ENCODE results near the gene FAM228B. TPM values are rescaled to one million over a fixed set of nuclear protein-coding genes. Genes with fewer than 3 reads are reported as not detected.
A peak's percentile ranks its signal among the peaks of the same experiment; 100 is the strongest.

FAM228B gene
- total RNA-seq: 47.2 and 49.6 TPM in 2 replicates
- total RNA-seq (2013): 43.6 TPM
- 9.8 and 13.4 TPM in 2 replicates for polyA plus RNA-seq
- polyA minus RNA-seq: 8.9 and 11.5 TPM in 2 replicates

DNA sequence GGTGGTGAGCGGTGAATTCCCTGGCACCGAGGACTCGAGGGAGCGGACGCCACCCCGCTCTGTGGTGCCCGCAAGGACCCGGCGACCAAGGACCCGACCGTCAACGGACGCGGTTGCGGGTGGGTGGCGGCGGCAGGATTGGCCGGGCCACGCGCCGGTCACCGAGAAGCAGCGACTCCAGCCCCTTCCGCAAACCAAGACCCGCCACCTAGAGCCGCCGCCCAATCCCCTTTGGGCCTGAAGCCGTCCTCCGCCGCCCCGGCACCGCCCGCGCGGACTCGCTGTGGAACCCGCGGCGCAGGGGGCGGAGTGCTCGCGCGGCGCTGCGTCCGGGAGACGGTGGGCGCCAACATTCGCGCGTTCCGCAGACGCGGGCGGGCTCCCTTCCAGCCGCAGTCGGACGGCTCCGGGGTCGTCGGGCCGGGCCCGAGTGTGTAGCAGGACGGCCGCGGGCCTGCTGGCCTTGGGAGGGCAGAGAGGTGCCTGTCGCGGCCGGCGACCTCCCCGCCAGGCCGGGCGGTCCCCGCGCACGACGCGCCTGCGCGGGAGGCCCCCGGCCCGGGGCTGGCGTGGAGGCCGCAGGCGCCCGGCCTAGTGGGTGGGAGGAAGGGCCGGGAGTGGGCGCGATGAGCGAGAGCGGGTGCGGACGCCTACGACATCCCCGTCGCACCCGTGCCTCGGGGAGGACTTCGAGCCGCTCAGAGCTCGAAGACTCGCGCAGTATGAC is at the start of gene FAM228B, which contains the start of gene PFN4:
FAM228B (plus strand) TSS at position 275 of the 727 bp plus-strand sequence. CDS start 893 bp downstream, outside the sequence.
PFN4 (minus strand) TSS at position 140 of the 727 bp plus-strand sequence. CDS start 799 bp downstream, outside the sequence.
- Histone ChIP-seq H3K4me3 (ENCODE audit: control extremely low read depth in 1 of 5, extremely low read depth in 1 of 5, insufficient read depth in 1 of 5, low read depth in 2 of 5, low read length in 4 of 5) (peak within 1 kb of the TSS; percentile 62 to 80 (median 73)), H3K27me3 (replicated peaks in 1 of 4; ENCODE audit: control extremely low read depth in 1 of 4, control insufficient read depth in 3 of 4, insufficient read depth in 4 of 4, low read length in 3 of 4) (no peaks in the 10 kb centered on the region), H2AFZ (ENCODE audit: insufficient read depth, low read depth, low read length, poor library complexity, severe bottlenecking) (peak within 1 kb of the TSS; percentile 82), H3K79me2 (ENCODE audit: control insufficient read depth, insufficient read depth, low read length) (no peaks in the 10 kb centered on the region), H3K4me2 (replicated peaks; ENCODE audit: low read depth, low read length, poor library complexity, severe bottlenecking) (peak within 1 kb of the TSS; percentile 86), H3K4me1 (ENCODE audit: control insufficient read depth in 2 of 2, insufficient read depth in 2 of 2, low read length in 2 of 2) (peaks cover 5 to 18% of the 10 kb centered on the region in 2 donors), H3K9me3 (ENCODE audit: control extremely low read depth in 1 of 3, control insufficient read depth in 2 of 3, insufficient read depth in 1 of 3, low read length in 2 of 3) (no peaks in the 10 kb centered on the region), H3K27ac (ENCODE audit: low read length in 2 of 2) (peak within 1 kb of the TSS; percentile 70 to 80), H4K20me1 (ENCODE audit: control insufficient read depth, insufficient read depth, low read length, poor library complexity, severe bottlenecking) (no peaks in the 10 kb centered on the region), H3K9ac (ENCODE audit: low read length) (peak within 1 kb of the TSS; percentile 79), H3K36me3 (replicated peaks in 1 of 2; ENCODE audit: control extremely low read depth in 1 of 2, control insufficient read depth in 1 of 2, extremely low read depth in 1 of 2, insufficient read depth in 2 of 2, low read length in 1 of 2) (no peaks in the 10 kb centered on the region)
- H3K4me1 Mint-ChIP-seq: peaks cover 20% of the 10 kb centered on the region
- H3K27ac Mint-ChIP-seq: peak within 1 kb of the TSS; percentile 95
- no peaks in the 10 kb centered on the region for H3K9me3 Mint-ChIP-seq (ENCODE audit: insufficient read depth)
- WGBS (ENCODE audit: insufficient coverage): under 1% methylated on average over 103 of the region's 103 CpGs
- ATAC-seq (ENCODE audit: low read depth) (peak; percentile 94), DNase-seq (peak; percentile 87)
- H3K27me3 Mint-ChIP-seq: no peaks in the 10 kb centered on the region
- CTCF ChIA-PET: interaction anchor here (1.3 to 2.6 kb wide), 4 partner anchors 39 to 299 kb away, joined by 4 to 23 read pairs (median 8); partner anchors contain the start of gene TP53I3
- intact Hi-C loops (cut with micrococcal nuclease): loop anchor here (1.0 kb wide), 3 partner anchors 47 to 196 kb away; partner anchors contain the start of genes ATAD2B, SF3B6 and WDCP
- POLR2A ChIA-PET: interaction anchor here (0.6 to 1.3 kb wide), 4 partner anchors 47 to 796 kb away, joined by 3 to 11 read pairs (median 6); partner anchors contain the start of genes ATAD2B and SF3B6
- TF ChIP-seq EZH2 (IDR thresholded peaks at IDR 0.05; ENCODE audit: borderline replicate concordance, insufficient read depth, low read depth, low read length, poor library complexity, severe bottlenecking): no peak
- TF ChIP-seq, protein P1, sequence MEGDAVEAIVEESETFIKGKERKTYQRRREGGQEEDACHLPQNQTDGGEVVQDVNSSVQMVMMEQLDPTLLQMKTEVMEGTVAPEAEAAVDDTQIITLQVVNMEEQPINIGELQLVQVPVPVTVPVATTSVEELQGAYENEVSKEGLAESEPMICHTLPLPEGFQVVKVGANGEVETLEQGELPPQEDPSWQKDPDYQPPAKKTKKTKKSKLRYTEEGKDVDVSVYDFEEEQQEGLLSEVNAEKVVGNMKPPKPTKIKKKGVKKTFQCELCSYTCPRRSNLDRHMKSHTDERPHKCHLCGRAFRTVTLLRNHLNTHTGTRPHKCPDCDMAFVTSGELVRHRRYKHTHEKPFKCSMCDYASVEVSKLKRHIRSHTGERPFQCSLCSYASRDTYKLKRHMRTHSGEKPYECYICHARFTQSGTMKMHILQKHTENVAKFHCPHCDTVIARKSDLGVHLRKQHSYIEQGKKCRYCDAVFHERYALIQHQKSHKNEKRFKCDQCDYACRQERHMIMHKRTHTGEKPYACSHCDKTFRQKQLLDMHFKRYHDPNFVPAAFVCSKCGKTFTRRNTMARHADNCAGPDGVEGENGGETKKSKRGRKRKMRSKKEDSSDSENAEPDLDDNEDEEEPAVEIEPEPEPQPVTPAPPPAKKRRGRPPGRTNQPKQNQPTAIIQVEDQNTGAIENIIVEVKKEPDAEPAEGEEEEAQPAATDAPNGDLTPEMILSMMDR (IDR thresholded peaks at IDR 0.05): no peak
- H3K4me3 Mint-ChIP-seq: peak within 1 kb of the TSS; percentile 90

Data from B cell (primary cell).